Fibroblast of skin of scalp (primary cell): ENCODE data around the gene SORBS1.

Experiments
- DNase-seq: peaks from one replicate; pipeline ENCODE4 v3.0.0-alpha.2; 2013

Gene SORBS1

GRCh38 chr10:95459446-95460045 is 101.6 kb downstream of the SORBS1 start:
- no peak for DNase-seq

- no peak for DNase-seq
These were observed 102.3 kb downstream of the SORBS1 start for GRCh38 chr10:95458871-95459270.

- no peak for DNase-seq
These were observed 103.2 kb downstream of the SORBS1 start for GRCh38 chr10:95458014-95458413.

GRCh38 chr10:95457319-95457886 is 103.8 kb downstream of the SORBS1 start:
- no peak for DNase-seq

- no peak for DNase-seq
These were observed 104.7 kb downstream of the SORBS1 start for GRCh38 chr10:95456516-95456915.

- no peak for DNase-seq
These were observed 106.2 kb downstream of the SORBS1 start for GRCh38 chr10:95454940-95455339.

- no peak for DNase-seq
These were observed 106.8 kb downstream of the SORBS1 start for GRCh38 chr10:95454356-95454755.

GRCh38 chr10:95451568-95452524 is 109.3 kb downstream of the SORBS1 start:
- DNase-seq, result peak; percentile 23

GRCh38 chr10:95451150-95451549 is 110.0 kb downstream of the SORBS1 start:
- DNase-seq, result no peak

- DNase-seq, result no peak
These were observed 111.0 kb downstream of the SORBS1 start for GRCh38 chr10:95450188-95450587.

- no peak for DNase-seq
These were observed 113.5 kb downstream of the SORBS1 start for GRCh38 chr10:95447685-95448084.

- peak; percentile 84 for DNase-seq
These were observed 115.2 kb downstream of the SORBS1 start for GRCh38 chr10:95445837-95446486.

GRCh38 chr10:95445223-95445836 is 115.8 kb downstream of the SORBS1 start:
- peak; percentile 78 for DNase-seq

- DNase-seq, result no peak
These were observed 116.4 kb downstream of the SORBS1 start for GRCh38 chr10:95444792-95445191.

- DNase-seq, result no peak
These were observed 117.5 kb downstream of the SORBS1 start for GRCh38 chr10:95443636-95444035.

GRCh38 chr10:95442341-95442740 is 118.8 kb downstream of the SORBS1 start:
- DNase-seq, result no peak

- no peak for DNase-seq
These were observed 119.6 kb downstream of the SORBS1 start for GRCh38 chr10:95441547-95441923.

- DNase-seq, result no peak
These were observed 120.2 kb downstream of the SORBS1 start for GRCh38 chr10:95440756-95441546.

- DNase-seq, result no peak
These were observed 121.0 kb downstream of the SORBS1 start for GRCh38 chr10:95440038-95440725.

- no peak for DNase-seq
These were observed 122.4 kb downstream of the SORBS1 start for GRCh38 chr10:95438781-95439180.

GRCh38 chr10:95437669-95438068 is 123.5 kb downstream of the SORBS1 start:
- no peak for DNase-seq
